Nephron progenitor cell (in vitro differentiated cells): ENCODE data around the gene ZNF516.

Experiments
- DNase-seq: peaks from one replicate; pipeline ENCODE4 v3.0.0; 2021
- H3K27ac Mint-ChIP-seq: 2 replicates; pipeline ENCODE4 v1.8.0; 2021; ENCODE audit warnings: mild to moderate bottlenecking, moderate library complexity, mixed read lengths
- H3K27me3 Mint-ChIP-seq: 2 replicates; pipeline ENCODE4 v1.8.0; 2021; ENCODE audit warnings: mild to moderate bottlenecking, low read depth, mixed read lengths; ENCODE audit not compliant: poor library complexity
- H3K36me3 Mint-ChIP-seq: 2 replicates; pipeline ENCODE4 v1.8.0; 2021; ENCODE audit warnings: low read depth, mixed read lengths
- H3K4me1 Mint-ChIP-seq: 2 replicates; pipeline ENCODE4 v1.8.0; 2021; ENCODE audit warnings: mixed read lengths
- H3K4me3 Mint-ChIP-seq: 2 replicates; pipeline ENCODE4 v1.8.0; 2021; ENCODE audit warnings: mild to moderate bottlenecking, moderate library complexity, mixed read lengths
- H3K9me3 Mint-ChIP-seq: 2 replicates; pipeline ENCODE4 v1.8.0; 2021; ENCODE audit warnings: mild to moderate bottlenecking, moderate library complexity, mixed read lengths
- CTCF ChIP-seq: fragments of 200-600 bp; sonication (generic); IDR thresholded peaks from 2 replicates; pipeline ENCODE4 v1.5.0; 2021; ENCODE audit warnings: antibody characterized with exemption

ZNF516 gene

GRCh38 chr18:76530391-76530790 lies 35.3 kb upstream of the ZNF516 start:
- peaks cover 7% of the 10 kb centered on the region for H3K27me3 Mint-ChIP-seq

DNA sequence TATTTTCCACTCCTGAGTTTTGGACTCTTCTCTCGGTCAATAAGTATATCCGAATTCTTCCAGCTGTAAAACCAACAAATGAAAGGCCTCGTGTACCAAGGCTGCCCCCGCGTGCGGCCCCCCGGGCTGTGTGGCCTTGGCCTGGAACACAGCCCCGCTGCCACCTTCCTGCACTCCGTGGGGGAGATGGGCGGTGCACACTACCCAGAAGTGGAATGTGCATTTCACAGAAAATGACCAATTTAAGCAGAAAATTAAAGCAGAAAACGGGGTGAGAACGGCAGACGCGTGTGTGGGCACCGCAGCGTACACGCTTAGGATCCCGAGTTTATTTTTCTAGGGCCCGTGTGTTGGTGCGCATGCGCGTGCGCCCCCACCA lies 34.4 kb upstream of the ZNF516 start:
- peak overlapping the region; percentile 76 for H3K4me3 Mint-ChIP-seq
- DNase-seq = no peak
- peak overlapping the region; percentile 99 for H3K27ac Mint-ChIP-seq
- H3K9me3 Mint-ChIP-seq = no peaks in the 10 kb centered on the region
- no peak for TF ChIP-seq CTCF
- peaks cover 8% of the 10 kb centered on the region for H3K27me3 Mint-ChIP-seq
- H3K36me3 Mint-ChIP-seq = peaks cover 1% of the 10 kb centered on the region
- H3K4me1 Mint-ChIP-seq = peaks cover 56% of the 10 kb centered on the region

More at GRCh38 chr18:76530391-76530790, 35.3 kb upstream of the ZNF516 start:
- H3K4me1 Mint-ChIP-seq = peaks cover 48% of the 10 kb centered on the region
- no peak overlapping the region for H3K4me3 Mint-ChIP-seq
- peaks cover 11% of the 10 kb centered on the region for H3K36me3 Mint-ChIP-seq
- TF ChIP-seq CTCF = no peak
- peak overlapping the region; percentile 85 for H3K27ac Mint-ChIP-seq
- DNase-seq = no peak
- no peaks in the 10 kb centered on the region for H3K9me3 Mint-ChIP-seq

DNA sequence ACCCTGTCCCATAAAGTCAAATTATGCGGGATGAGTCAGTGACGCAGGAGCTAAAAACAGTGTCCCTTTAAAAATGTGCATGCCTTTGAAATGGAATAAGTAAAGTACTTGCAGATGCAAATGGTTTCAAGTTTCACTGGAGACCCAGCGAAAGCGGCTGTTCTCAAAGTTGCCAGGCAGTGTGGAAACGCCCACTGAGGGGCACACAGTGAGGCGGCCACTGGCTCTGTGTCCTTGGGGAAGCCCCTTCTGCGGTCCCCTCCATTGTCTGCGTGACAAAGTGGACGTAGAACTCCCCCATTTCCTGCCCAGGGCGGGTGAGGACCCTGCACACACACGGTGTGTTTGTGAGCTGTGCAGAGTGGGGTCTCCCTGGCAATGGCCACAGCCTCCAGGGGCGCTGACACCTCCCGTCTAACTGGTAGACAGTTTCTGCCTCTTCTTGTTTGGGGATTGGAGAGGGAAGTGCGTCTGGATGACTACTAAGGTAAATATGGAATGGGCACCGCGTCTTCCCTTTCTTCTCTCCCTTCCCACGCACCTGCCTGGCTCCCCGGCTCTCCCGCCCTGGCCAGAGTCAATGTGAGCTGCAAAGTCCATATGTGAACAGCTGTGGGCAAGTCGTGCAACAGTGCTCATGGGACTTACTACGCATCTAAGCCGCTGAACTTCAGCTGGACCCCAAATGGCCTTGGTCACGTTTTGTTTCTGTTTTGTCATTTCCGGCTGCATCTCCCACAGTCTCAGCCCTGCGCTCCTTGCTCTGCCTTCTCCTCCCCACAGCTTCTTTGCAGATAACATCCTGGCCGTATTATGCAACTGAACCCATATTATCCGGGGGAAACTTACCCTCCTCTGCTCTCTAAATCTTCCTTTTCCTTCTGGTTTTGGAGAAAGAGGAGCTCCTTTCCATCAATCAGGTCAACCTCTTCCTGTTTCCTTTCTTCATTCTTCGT lies 33.7 kb upstream of the ZNF516 start:
- H3K9me3 Mint-ChIP-seq = no peaks in the 10 kb centered on the region
- H3K4me1 Mint-ChIP-seq = peaks cover 63% of the 10 kb centered on the region
- H3K27ac Mint-ChIP-seq = peak overlapping the region; percentile 99
- DNase-seq = peak; percentile 52
- TF ChIP-seq CTCF = no peak
- no peaks in the 10 kb centered on the region for H3K36me3 Mint-ChIP-seq
- H3K4me3 Mint-ChIP-seq = peak overlapping the region; percentile 76
- H3K27me3 Mint-ChIP-seq = peaks cover 6% of the 10 kb centered on the region

DNA sequence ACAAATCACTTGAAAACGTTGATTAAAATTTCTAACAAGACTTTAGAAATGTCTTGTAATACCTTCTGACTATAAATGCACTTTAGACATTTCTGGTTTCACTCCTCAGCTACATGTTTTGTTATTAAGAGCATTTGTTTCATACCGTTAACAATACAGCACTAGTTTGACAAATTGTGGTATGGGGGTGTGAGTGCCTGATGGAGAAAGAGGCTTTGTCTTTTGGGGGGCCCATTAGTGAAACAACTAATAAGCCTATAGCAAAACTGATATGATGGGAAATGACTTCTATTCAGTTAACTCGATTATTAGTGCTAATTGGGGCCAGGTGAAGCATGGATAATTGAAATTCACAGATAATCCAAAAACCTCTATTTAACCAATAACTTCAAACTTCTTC lies 30.9 kb upstream of the ZNF516 start:
- Mint-ChIP-seq H3K4me1 (peaks cover 87% of the 10 kb centered on the region), H3K27ac (peak overlapping the region; percentile 91), H3K36me3 (no peaks in the 10 kb centered on the region), H3K9me3 (no peaks in the 10 kb centered on the region), H3K27me3 (peaks cover 6% of the 10 kb centered on the region), H3K4me3 (peak overlapping the region; percentile 31)
- TF ChIP-seq CTCF = no peak
- DNase-seq = no peak

DNA sequence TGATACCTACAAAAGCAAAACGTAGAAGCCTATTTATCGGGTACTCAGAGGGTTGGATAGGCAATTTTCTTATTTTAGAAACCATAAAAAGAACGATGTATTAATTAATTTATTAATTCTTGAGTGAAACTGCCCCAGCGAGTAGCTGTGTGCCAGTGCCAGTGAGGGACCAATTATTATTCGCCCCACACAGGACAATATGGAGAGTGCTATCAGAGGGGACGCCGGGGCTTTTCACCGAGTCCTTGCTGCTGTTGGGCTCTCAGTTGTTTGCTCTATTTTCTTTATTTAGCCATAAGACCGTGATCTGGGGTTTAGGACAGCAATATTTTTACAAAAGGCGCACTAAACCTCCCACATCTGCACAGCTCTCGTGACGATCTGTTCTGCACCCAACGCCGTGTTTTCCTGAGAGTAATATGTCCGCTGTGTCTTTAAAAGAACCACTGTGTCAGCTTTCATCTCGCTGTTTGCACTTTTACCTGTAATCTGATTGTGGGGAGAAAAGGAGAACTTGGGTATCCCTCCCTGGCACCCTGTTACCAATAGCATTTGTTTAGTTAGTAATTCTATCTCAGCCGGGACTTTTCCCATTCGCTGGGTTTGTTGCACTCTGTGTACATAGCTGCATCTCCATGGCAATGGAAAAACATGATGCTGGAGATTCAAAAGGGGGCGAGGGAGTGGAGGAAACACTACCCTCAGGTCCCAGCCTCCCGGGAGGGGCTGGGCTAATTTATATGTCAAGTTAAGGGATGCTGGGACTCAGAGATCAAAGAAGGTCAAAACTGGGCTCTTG lies 30.1 kb upstream of the ZNF516 start:
- Mint-ChIP-seq H3K27ac (peak overlapping the region; percentile 100), H3K9me3 (no peaks in the 10 kb centered on the region), H3K27me3 (peaks cover 6% of the 10 kb centered on the region), H3K4me3 (peak overlapping the region; percentile 83), H3K36me3 (no peaks in the 10 kb centered on the region), H3K4me1 (peaks cover 91% of the 10 kb centered on the region)
- peak; percentile 73 for DNase-seq
- no peak for TF ChIP-seq CTCF
